ENCODE data around the gene TCF4. TPM values are rescaled to one million over a fixed set of nuclear protein-coding genes. Genes with fewer than 3 reads are reported as not detected.

TCF4 gene
- total RNA-seq, 1 donor from 2014 or later, result 115 TPM

GRCh38 chr18:55414475-55414874, 173.5 kb downstream of the TCF4 start:
- no peaks in the 10 kb centered on the region for H4K20me1 ChIP-seq (ENCODE audit: insufficient read depth, low read length)
- H3K79me2 ChIP-seq (ENCODE audit: insufficient read depth, low read length), result peaks cover 89% of the 10 kb centered on the region
- TF ChIP-seq EZH2 (IDR thresholded peaks at IDR 0.05; ENCODE audit: insufficient read depth, low read length), result no peak
- TF ChIP-seq, protein P1, sequence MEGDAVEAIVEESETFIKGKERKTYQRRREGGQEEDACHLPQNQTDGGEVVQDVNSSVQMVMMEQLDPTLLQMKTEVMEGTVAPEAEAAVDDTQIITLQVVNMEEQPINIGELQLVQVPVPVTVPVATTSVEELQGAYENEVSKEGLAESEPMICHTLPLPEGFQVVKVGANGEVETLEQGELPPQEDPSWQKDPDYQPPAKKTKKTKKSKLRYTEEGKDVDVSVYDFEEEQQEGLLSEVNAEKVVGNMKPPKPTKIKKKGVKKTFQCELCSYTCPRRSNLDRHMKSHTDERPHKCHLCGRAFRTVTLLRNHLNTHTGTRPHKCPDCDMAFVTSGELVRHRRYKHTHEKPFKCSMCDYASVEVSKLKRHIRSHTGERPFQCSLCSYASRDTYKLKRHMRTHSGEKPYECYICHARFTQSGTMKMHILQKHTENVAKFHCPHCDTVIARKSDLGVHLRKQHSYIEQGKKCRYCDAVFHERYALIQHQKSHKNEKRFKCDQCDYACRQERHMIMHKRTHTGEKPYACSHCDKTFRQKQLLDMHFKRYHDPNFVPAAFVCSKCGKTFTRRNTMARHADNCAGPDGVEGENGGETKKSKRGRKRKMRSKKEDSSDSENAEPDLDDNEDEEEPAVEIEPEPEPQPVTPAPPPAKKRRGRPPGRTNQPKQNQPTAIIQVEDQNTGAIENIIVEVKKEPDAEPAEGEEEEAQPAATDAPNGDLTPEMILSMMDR (IDR thresholded peaks at IDR 0.05; ENCODE audit: insufficient read depth, low read depth, low read length), result no peak
- H3K36me3 ChIP-seq (ENCODE audit: insufficient read depth, low read length), result no peaks in the 10 kb centered on the region
- H3K27ac Mint-ChIP-seq (ENCODE audit: unreplicated experiment), result peak overlapping the region; percentile 35
- no peak overlapping the region for H3K4me3 ChIP-seq (ENCODE audit: insufficient read depth, low read depth, low read length)
- no peaks in the 10 kb centered on the region for H3K36me3 Mint-ChIP-seq (ENCODE audit: low read depth, unreplicated experiment)
- peaks cover under 1% of the 10 kb centered on the region for H3K4me1 ChIP-seq (ENCODE audit: insufficient read depth, low read length)
- no peak overlapping the region for H3K4me2 ChIP-seq (ENCODE audit: low read length)
- no peak overlapping the region for H3K4me3 Mint-ChIP-seq (ENCODE audit: unreplicated experiment)
- peaks cover 21% of the 10 kb centered on the region for H3K4me1 Mint-ChIP-seq (ENCODE audit: low read depth, unreplicated experiment)
- H3K27ac ChIP-seq (ENCODE audit: low read depth, low read length), result no peak overlapping the region
- DNase-seq (ENCODE audit: low read depth) (no peak), FAIRE-seq (no peak)
- H3K9me3 ChIP-seq (ENCODE audit: insufficient read depth, low read depth, low read length), result no peaks in the 10 kb centered on the region
- H3K9ac ChIP-seq (ENCODE audit: low read length), result no peak overlapping the region
- no peaks in the 10 kb centered on the region for H3K9me3 Mint-ChIP-seq (ENCODE audit: unreplicated experiment)
- no peak overlapping the region for H2AFZ ChIP-seq (ENCODE audit: low read depth, low read length)
- no peaks in the 10 kb centered on the region for H3K27me3 Mint-ChIP-seq (ENCODE audit: low read depth, unreplicated experiment)
- no peaks in the 10 kb centered on the region for H3K27me3 ChIP-seq (ENCODE audit: insufficient read depth, low read length)

DNA sequence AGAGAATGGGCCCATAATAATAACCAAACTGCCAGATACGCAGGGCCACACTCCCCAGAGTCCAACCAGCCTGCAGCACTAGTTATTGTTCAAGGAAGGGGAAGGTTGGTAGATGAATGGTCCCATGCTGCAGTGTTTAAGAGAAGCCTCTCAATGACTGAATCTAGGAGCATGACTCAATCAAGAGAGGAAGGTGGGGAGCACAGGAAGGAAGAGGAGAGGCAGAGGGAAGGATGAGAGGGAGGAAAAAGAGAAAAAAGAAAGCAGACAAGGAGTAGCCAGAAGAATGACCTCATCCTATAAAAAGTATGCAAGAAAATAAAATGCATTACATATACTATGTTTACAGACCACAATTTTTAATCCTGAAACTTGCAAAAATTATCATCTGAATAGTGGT, 174.5 kb downstream of the TCF4 start:
- H3K27ac Mint-ChIP-seq (ENCODE audit: unreplicated experiment), result peak overlapping the region; percentile 55

More for the DNA sequence above, 174.5 kb downstream of the TCF4 start:
- Histone ChIP-seq H3K79me2 (ENCODE audit: insufficient read depth, low read length) (peaks cover 89% of the 10 kb centered on the region), H4K20me1 (ENCODE audit: insufficient read depth, low read length) (no peaks in the 10 kb centered on the region), H3K36me3 (ENCODE audit: insufficient read depth, low read length) (no peaks in the 10 kb centered on the region), H3K4me1 (ENCODE audit: insufficient read depth, low read length) (no peaks in the 10 kb centered on the region), H2AFZ (ENCODE audit: low read depth, low read length) (no peak overlapping the region), H3K9me3 (ENCODE audit: insufficient read depth, low read depth, low read length) (no peaks in the 10 kb centered on the region), H3K27ac (ENCODE audit: low read depth, low read length) (no peak overlapping the region), H3K4me2 (ENCODE audit: low read length) (no peak overlapping the region), H3K4me3 (ENCODE audit: insufficient read depth, low read depth, low read length) (no peak overlapping the region), H3K9ac (ENCODE audit: low read length) (no peak overlapping the region), H3K27me3 (ENCODE audit: insufficient read depth, low read length) (no peaks in the 10 kb centered on the region)
- Mint-ChIP-seq H3K36me3 (ENCODE audit: low read depth, unreplicated experiment) (no peaks in the 10 kb centered on the region), H3K4me1 (ENCODE audit: low read depth, unreplicated experiment) (peaks cover 18% of the 10 kb centered on the region), H3K27me3 (ENCODE audit: low read depth, unreplicated experiment) (no peaks in the 10 kb centered on the region), H3K9me3 (ENCODE audit: unreplicated experiment) (no peaks in the 10 kb centered on the region), H3K4me3 (ENCODE audit: unreplicated experiment) (no peak overlapping the region)
- FAIRE-seq, result peak; percentile 71
- no peak for TF ChIP-seq EZH2 (IDR thresholded peaks at IDR 0.05; ENCODE audit: insufficient read depth, low read length)
- TF ChIP-seq, protein P1 (IDR thresholded peaks at IDR 0.05; ENCODE audit: insufficient read depth, low read depth, low read length), result no peak
- DNase-seq (ENCODE audit: low read depth), result peak; percentile 45
